HepG2 (cell line): Measurements from ENCODE around the gene EPB41L2.

ENCODE experiments used
- CTCF ChIP-seq: sonication (generic); formaldehyde crosslinking; IDR thresholded peaks from 2 replicates; pipeline ENCODE4 v1.5.0; 2020; ENCODE audit warnings: mild to moderate bottlenecking, missing genetic modification reagents, moderate library complexity
- EP300 ChIP-seq, 3 experiments: sonication (generic) in 1 of 3; formaldehyde crosslinking in 1 of 3; IDR thresholded peaks; 2 replicates each; pipeline versions ENCODE4 v1.5.1 to v1.6.1; 2011 to 2020; ENCODE audit warnings: low read depth in 2 of 3, low read length in 2 of 3, borderline replicate concordance in 1 of 3, improper control_type of control experiment in 1 of 3, mild to moderate bottlenecking in 1 of 3, missing genetic modification reagents in 1 of 3, moderate library complexity in 1 of 3
- HMG20A ChIP-seq: IDR thresholded peaks from 2 replicates; pipeline ENCODE4 v1.6.1; 2016; ENCODE audit warnings: borderline replicate concordance
- NFATC3 ChIP-seq: sonication (generic); formaldehyde crosslinking; IDR thresholded peaks from 2 replicates; pipeline ENCODE4 v1.5.1; 2020; ENCODE audit warnings: mild to moderate bottlenecking, missing genetic modification reagents
- NFRKB ChIP-seq: fragments of 450-650 bp; IDR thresholded peaks from 2 replicates; pipeline ENCODE4 v1.6.1; 2017
- NR2C2 ChIP-seq: sonication (generic); formaldehyde crosslinking; IDR thresholded peaks from 2 replicates; pipeline ENCODE4 v1.4.0; 2020; ENCODE audit warnings: missing genetic modification reagents, mild to moderate bottlenecking, moderate library complexity, borderline replicate concordance
- PHF8 ChIP-seq: sonication (generic); formaldehyde crosslinking; IDR thresholded peaks from 2 replicates; pipeline ENCODE4 v1.5.0; 2020; ENCODE audit warnings: missing genetic modification reagents
- POLR2A ChIP-seq, 2 experiments: IDR thresholded peaks; 2 replicates each; pipeline ENCODE4 v1.6.1; 2011; ENCODE audit warnings: low read depth in 2 of 2, low read length in 2 of 2, mild to moderate bottlenecking in 1 of 2, moderate library complexity in 1 of 2; ENCODE audit not compliant: insufficient read depth in 1 of 2
- TARDBP ChIP-seq: sonication (generic); formaldehyde crosslinking; IDR thresholded peaks from 2 replicates; pipeline ENCODE4 v1.8.0; 2022; ENCODE audit warnings: mild to moderate bottlenecking, missing genetic modification reagents
- ZNF282 ChIP-seq: fragments of 450-650 bp; IDR thresholded peaks from 2 replicates; pipeline ENCODE4 v1.6.1; 2018; ENCODE audit not compliant: partially characterized antibody
- ZSCAN30 ChIP-seq: sonication (generic); formaldehyde crosslinking; IDR thresholded peaks from 2 replicates; pipeline ENCODE4 v1.5.0; 2020; ENCODE audit warnings: mild to moderate bottlenecking, missing genetic modification reagents
- TF ChIP-seq, protein P1 (sequence below): sonication (generic); formaldehyde crosslinking; IDR thresholded peaks from 2 replicates; pipeline ENCODE4 v1.5.0; 2020; ENCODE audit warnings: mild to moderate bottlenecking, missing genetic modification reagents
- TF ChIP-seq, protein P2 (sequence below): IDR thresholded peaks from 2 replicates; pipeline ENCODE4 v1.6.1; 2016
- TF ChIP-seq, protein P3 (sequence below): IDR thresholded peaks from 2 replicates; pipeline ENCODE4 v1.6.1; 2016; ENCODE audit warnings: mild to moderate bottlenecking

- TF ChIP-seq NFATC3: no peak
- no peak for TF ChIP-seq CTCF (CRISPR knock-in tag)
- TF ChIP-seq NR2C2 (CRISPR knock-in tag): no peak
- no peak for TF ChIP-seq PHF8 (CRISPR knock-in tag)
- TF ChIP-seq EP300 (IDR thresholded peaks at IDR 0.05; ENCODE audit: low read depth in 2 of 2, low read length in 2 of 2): no peak
- TF ChIP-seq EP300 (CRISPR knock-in tag; IDR thresholded peaks at IDR 0.05; ENCODE audit: borderline replicate concordance): no peak
- TF ChIP-seq, protein P1, sequence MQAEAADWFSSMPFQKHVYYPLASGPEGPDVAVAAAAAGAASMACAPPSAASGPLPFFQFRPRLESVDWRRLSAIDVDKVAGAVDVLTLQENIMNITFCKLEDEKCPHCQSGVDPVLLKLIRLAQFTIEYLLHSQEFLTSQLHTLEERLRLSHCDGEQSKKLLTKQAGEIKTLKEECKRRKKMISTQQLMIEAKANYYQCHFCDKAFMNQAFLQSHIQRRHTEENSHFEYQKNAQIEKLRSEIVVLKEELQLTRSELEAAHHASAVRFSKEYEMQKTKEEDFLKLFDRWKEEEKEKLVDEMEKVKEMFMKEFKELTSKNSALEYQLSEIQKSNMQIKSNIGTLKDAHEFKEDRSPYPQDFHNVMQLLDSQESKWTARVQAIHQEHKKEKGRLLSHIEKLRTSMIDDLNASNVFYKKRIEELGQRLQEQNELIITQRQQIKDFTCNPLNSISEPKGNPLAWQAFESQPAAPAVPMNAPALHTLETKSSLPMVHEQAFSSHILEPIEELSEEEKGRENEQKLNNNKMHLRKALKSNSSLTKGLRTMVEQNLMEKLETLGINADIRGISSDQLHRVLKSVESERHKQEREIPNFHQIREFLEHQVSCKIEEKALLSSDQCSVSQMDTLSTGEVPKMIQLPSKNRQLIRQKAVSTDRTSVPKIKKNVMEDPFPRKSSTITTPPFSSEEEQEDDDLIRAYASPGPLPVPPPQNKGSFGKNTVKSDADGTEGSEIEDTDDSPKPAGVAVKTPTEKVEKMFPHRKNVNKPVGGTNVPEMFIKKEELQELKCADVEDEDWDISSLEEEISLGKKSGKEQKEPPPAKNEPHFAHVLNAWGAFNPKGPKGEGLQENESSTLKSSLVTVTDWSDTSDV (CRISPR knock-in tag): no peak
- TF ChIP-seq, protein P2, sequence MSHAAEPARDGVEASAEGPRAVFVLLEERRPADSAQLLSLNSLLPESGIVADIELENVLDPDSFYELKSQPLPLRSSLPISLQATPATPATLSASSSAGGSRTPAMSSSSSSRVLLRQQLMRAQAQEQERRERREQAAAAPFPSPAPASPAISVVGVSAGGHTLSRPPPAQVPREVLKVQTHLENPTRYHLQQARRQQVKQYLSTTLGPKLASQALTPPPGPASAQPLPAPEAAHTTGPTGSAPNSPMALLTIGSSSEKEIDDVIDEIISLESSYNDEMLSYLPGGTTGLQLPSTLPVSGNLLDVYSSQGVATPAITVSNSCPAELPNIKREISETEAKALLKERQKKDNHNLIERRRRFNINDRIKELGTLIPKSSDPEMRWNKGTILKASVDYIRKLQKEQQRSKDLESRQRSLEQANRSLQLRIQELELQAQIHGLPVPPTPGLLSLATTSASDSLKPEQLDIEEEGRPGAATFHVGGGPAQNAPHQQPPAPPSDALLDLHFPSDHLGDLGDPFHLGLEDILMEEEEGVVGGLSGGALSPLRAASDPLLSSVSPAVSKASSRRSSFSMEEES (CRISPR knock-in tag): no peak
- no peak for TF ChIP-seq ZSCAN30 (CRISPR knock-in tag)
- TF ChIP-seq, protein P3, sequence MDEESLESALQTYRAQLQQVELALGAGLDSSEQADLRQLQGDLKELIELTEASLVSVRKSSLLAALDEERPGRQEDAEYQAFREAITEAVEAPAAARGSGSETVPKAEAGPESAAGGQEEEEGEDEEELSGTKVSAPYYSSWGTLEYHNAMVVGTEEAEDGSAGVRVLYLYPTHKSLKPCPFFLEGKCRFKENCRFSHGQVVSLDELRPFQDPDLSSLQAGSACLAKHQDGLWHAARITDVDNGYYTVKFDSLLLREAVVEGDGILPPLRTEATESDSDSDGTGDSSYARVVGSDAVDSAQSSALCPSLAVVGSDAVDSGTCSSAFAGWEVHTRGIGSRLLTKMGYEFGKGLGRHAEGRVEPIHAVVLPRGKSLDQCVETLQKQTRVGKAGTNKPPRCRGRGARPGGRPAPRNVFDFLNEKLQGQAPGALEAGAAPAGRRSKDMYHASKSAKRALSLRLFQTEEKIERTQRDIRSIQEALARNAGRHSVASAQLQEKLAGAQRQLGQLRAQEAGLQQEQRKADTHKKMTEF (CRISPR knock-in tag): no peak
- no peak for TF ChIP-seq HMG20A
- TF ChIP-seq POLR2A (IDR thresholded peaks at IDR 0.05; ENCODE audit: insufficient read depth in 1 of 2, low read depth in 2 of 2, low read length in 2 of 2): no peak
- no peak for TF ChIP-seq ZNF282
- no peak for TF ChIP-seq NFRKB
- no peak for TF ChIP-seq TARDBP (CRISPR knock-in tag)
Measured at GRCh38 chr6:130836055-130836640, 226.9 kb downstream of the EPB41L2 start.
